OCI-LY3 (cell line): ENCODE measurements around the gene KIZ.

Experiments used
- CTCF ChIP-seq: fragments of 200-600, 300-600 bp; sonication (generic); IDR thresholded peaks from 2 replicates; pipeline ENCODE4 v1.5.1; 2014; ENCODE audit warnings: antibody characterized with exemption, low read length, low read depth
- EZH2phosphoT487 ChIP-seq: fragments of 200-600 bp; shearing (Covaris generic); IDR thresholded peaks from 2 replicates; pipeline ENCODE4 v1.6.1; 2018; ENCODE audit warnings: antibody characterized with exemption, mixed run types, low read depth

- TF ChIP-seq CTCF (no peak), EZH2phosphoT487 (no peak)
Observed at GRCh38 chr20:21272279-21272678, 146.4 kb downstream of the KIZ start.
